ENCODE results near the gene TFF1.

The TFF1 gene

DNA sequence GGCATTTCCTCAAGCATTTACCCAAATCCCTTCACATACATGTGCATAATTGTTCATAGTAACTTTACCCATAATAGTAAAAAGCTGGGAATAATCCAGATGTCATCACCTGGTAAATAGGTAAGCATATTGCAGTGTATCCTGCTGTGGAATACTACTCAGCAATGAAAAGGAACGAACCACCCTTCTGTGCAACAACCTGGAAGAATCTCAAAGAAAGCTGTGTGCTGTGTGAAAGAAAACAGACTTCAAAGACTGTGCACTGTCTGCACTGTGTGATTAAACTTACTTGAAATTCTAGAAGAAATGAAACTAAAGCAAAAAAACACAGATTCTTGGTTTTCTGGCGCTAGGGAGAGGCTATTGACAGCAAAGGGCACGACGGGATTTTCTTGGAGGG is 29.1 kb downstream of the TFF1 start:
- no peak for TF ChIP-seq TAF1 (IDR thresholded peaks at IDR 0.05; ENCODE audit: borderline replicate concordance, insufficient read depth, low read length)
- TF ChIP-seq, protein P1, sequence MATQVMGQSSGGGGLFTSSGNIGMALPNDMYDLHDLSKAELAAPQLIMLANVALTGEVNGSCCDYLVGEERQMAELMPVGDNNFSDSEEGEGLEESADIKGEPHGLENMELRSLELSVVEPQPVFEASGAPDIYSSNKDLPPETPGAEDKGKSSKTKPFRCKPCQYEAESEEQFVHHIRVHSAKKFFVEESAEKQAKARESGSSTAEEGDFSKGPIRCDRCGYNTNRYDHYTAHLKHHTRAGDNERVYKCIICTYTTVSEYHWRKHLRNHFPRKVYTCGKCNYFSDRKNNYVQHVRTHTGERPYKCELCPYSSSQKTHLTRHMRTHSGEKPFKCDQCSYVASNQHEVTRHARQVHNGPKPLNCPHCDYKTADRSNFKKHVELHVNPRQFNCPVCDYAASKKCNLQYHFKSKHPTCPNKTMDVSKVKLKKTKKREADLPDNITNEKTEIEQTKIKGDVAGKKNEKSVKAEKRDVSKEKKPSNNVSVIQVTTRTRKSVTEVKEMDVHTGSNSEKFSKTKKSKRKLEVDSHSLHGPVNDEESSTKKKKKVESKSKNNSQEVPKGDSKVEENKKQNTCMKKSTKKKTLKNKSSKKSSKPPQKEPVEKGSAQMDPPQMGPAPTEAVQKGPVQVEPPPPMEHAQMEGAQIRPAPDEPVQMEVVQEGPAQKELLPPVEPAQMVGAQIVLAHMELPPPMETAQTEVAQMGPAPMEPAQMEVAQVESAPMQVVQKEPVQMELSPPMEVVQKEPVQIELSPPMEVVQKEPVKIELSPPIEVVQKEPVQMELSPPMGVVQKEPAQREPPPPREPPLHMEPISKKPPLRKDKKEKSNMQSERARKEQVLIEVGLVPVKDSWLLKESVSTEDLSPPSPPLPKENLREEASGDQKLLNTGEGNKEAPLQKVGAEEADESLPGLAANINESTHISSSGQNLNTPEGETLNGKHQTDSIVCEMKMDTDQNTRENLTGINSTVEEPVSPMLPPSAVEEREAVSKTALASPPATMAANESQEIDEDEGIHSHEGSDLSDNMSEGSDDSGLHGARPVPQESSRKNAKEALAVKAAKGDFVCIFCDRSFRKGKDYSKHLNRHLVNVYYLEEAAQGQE (IDR thresholded peaks at IDR 0.05; ENCODE audit: insufficient read depth in 1 of 2, low read depth in 2 of 2, low read length in 2 of 2), result no peak
- no peak for TF ChIP-seq SIN3A (IDR thresholded peaks at IDR 0.05; ENCODE audit: borderline replicate concordance, insufficient read depth, low read length)
- no peak for TF ChIP-seq FOXP2 (optimal IDR thresholded peaks at IDR 0.05; ENCODE audit: borderline replicate concordance, extremely low read depth, extremely low read length, insufficient read depth)
- TF ChIP-seq POLR2AphosphoS5 (IDR thresholded peaks at IDR 0.05; ENCODE audit: low read depth, low read length), result no peak

DNA sequence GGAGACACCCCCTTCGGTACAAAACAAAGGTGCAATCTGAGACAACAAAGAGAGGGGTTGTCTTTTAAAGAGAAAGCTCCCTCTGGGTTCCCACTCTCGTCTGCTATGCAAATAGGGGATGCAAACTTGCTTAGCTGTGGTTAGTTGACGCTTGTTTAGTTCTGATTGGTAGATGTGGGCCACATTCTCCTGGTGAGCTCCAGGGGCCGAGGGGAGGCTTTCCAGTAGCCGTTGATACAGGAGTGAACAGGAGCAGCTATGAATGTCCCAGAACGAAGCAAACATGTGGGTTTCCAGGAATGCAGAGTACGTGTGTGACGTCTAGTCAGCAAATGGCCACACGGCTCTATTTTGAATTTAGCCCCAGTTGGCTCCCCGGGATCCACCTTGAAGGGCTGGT is 30.3 kb downstream of the TFF1 start:
- TF ChIP-seq FOXP2 (optimal IDR thresholded peaks at IDR 0.05; ENCODE audit: borderline replicate concordance, extremely low read depth, extremely low read length, insufficient read depth), result no peak
- no peak for TF ChIP-seq POLR2AphosphoS5 (IDR thresholded peaks at IDR 0.05; ENCODE audit: low read depth, low read length)

DNA sequence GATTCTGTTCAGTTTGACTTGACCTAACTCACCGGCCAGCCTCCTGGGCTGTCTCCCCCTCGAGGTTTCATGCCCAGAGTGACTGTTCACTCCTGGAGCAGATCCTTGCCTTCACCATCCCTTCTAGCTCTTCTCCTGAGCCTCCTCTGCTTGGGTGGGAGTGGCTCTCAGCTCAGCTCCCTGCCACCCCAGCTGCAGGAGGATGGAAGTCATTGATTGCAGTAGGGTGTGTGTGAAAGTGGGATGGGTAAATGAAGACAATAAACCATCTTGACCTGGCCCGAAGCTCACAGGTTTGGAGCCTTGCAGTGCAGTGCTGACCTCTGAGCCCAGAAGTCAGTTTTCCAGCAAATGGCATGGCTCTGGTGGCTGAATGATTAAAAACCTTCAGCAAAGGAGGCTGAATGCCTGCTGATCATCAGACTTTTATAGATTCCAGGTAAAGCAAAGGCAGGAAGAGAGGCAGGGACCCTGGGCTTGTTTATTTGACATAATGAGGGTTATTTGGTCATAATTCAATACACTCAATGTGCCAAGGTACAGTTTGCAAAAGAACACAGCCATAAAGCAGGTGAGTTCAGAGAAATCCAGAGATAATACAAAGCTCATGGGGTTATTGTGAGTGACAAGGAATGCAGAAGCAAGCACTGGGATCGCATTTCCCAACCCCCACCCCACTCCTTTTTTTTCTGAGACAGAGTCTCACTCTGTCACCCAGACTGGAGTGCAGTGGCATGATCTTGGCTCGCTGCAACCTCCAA is 33.6 kb downstream of the TFF1 start:
- TF ChIP-seq POLR2AphosphoS5 (IDR thresholded peaks at IDR 0.05; ENCODE audit: low read depth, low read length), result no peak
- no peak for TF ChIP-seq SIN3A (IDR thresholded peaks at IDR 0.05; ENCODE audit: borderline replicate concordance, insufficient read depth, low read length)
- TF ChIP-seq, protein P1 (IDR thresholded peaks at IDR 0.05; ENCODE audit: insufficient read depth in 1 of 2, low read depth in 2 of 2, low read length in 2 of 2), result no peak
- TF ChIP-seq FOXP2 (optimal IDR thresholded peaks at IDR 0.05; ENCODE audit: borderline replicate concordance, extremely low read depth, extremely low read length, insufficient read depth), result no peak
- TF ChIP-seq TAF1 (IDR thresholded peaks at IDR 0.05; ENCODE audit: borderline replicate concordance, insufficient read depth, low read length), result no peak

DNA sequence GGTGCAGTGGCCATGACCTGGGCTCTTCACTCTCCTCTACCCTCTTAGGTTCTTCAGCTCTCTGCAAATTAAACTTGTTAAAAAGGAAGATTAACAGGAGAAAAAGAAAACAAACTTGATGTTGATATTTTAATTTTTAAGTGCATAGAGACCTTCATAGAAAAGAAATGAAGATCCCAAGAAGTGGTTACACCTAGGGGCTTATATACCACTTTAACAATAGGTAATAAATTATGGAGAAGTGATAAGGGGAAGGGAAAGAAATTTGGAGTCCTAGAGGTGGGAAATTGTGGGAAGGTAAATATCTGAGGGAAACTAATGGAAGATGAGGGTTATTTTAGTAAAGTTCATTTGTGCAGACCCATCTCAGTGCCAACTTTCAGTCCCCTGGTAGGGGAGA is 34.7 kb downstream of the TFF1 start:
- TF ChIP-seq POLR2AphosphoS5 (IDR thresholded peaks at IDR 0.05; ENCODE audit: low read depth, low read length) (no peak), FOXP2 (optimal IDR thresholded peaks at IDR 0.05; ENCODE audit: borderline replicate concordance, extremely low read depth, extremely low read length, insufficient read depth) (no peak), SIN3A (IDR thresholded peaks at IDR 0.05; ENCODE audit: borderline replicate concordance, insufficient read depth, low read length) (no peak), TAF1 (IDR thresholded peaks at IDR 0.05; ENCODE audit: borderline replicate concordance, insufficient read depth, low read length) (no peak)
- TF ChIP-seq, protein P1 (IDR thresholded peaks at IDR 0.05; ENCODE audit: insufficient read depth in 1 of 2, low read depth in 2 of 2, low read length in 2 of 2), result no peak

DNA sequence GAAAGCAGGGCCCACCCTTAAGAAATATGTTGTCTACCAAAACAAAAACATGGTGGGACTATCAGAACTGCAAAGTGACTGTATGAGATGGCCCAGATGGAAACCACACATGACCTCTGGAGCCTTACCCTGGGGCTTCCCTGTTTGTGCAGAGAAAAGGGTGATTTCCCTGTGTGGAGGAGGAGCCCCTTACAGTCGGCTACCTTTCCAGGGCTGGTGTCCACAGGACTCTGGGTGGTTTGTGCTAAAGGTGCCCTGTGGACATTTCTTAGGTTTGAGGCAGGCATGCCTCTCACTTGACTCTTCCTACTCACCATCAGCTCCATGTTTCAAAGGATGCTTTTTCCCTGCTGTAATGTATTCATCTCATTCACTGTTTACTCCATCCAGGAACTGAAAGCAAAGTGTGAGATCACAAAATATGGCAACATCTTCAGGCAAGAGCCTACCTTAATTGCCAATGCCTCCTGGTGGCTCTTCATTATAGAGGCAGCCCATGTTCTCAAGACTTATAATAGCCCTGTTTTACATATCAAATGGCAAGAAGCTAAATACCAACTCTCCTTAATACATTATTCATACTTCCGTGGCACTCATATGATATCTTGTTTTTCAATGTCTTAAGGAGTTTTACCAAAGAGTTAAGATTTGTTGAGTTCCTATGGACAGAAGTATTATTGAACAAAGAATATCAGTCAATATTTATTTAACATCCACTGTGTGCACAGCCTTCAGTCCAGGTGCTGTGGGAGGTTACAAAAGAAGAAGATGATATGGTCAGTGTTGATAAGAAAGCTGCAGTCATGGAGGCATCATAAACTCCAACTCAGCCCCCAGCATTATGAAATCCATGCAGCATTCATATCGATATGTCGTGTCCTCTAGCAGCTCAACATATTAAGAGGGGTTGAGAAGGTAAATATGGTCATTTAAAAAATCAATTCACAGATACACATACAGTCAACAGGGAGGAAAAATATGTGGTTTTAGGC is 35.7 kb downstream of the TFF1 start:
- TF ChIP-seq TAF1 (IDR thresholded peaks at IDR 0.05; ENCODE audit: borderline replicate concordance, insufficient read depth, low read length) (no peak), FOXP2 (optimal IDR thresholded peaks at IDR 0.05; ENCODE audit: borderline replicate concordance, extremely low read depth, extremely low read length, insufficient read depth) (no peak), SIN3A (IDR thresholded peaks at IDR 0.05; ENCODE audit: borderline replicate concordance, insufficient read depth, low read length) (no peak), POLR2AphosphoS5 (IDR thresholded peaks at IDR 0.05; ENCODE audit: low read depth, low read length) (no peak)
- TF ChIP-seq, protein P1 (IDR thresholded peaks at IDR 0.05; ENCODE audit: insufficient read depth in 1 of 2, low read depth in 2 of 2, low read length in 2 of 2), result no peak
